Measurements from ENCODE around the gene PCLO. TPM values are rescaled to one million over a fixed set of nuclear protein-coding genes. Genes with fewer than 3 reads are reported as not detected.

The PCLO gene
- total and polyA plus RNA-seq, 2 of the 8 experiments (the other 6 are each of a cell fraction or from before 2014, with no cell fraction given): 1.5 to 3.2 TPM

- no peak overlapping the region for H3K27ac ChIP-seq (ENCODE audit: low read depth, low read length)
- no peaks in the 10 kb centered on the region for H3K23me2 ChIP-seq (ENCODE audit: low read depth, low read length)
- CTCF ChIA-PET (ENCODE audit: partially characterized antibody): interaction anchor here (0.9 kb wide), 1 partner anchor 49 kb away, joined by 3 read pairs; no protein-coding TSS in a partner anchor
- H3K79me2 ChIP-seq (ENCODE audit: control insufficient read depth in 1 of 2, insufficient read depth in 2 of 2, low read length in 2 of 2): no peaks in the 10 kb centered on the region
- no peaks in the 10 kb centered on the region for H3K79me1 ChIP-seq (ENCODE audit: low read depth, low read length)
- no peak overlapping the region for H2AFZ ChIP-seq (ENCODE audit: low read length)
- no peak for DNase-seq (ENCODE audit: low read depth in 1 of 2, low spot score in 2 of 2)
- H3K56ac ChIP-seq (replicated peaks; ENCODE audit: insufficient read length, low read depth, low read length): no peak overlapping the region
- H3K4me1 ChIP-seq (replicated peaks in 1 of 4; ENCODE audit: control insufficient read depth in 3 of 4, insufficient read depth in 4 of 4, low read length in 3 of 4): no peaks in the 10 kb centered on the region
- POLR2A ChIA-PET (ENCODE audit: partially characterized antibody): no interaction called here
- no peak overlapping the region for H3K9ac ChIP-seq (replicated peaks in 1 of 4; ENCODE audit: extremely low read depth in 1 of 4, low read depth in 3 of 4, low read length in 3 of 4)
- H2BK20ac ChIP-seq (ENCODE audit: low read length): no peak overlapping the region
- no peak overlapping the region for H2BK120ac ChIP-seq (replicated peaks; ENCODE audit: low read depth, low read length)
- WGBS, 2 experiments (ENCODE audit: extremely low coverage in 1 of 2, insufficient coverage in 1 of 2, insufficient read length in 1 of 2, insufficient replicate concordance in 2 of 2, low coverage in 1 of 2, low lambda C conversion rate in 2 of 2, missing lambda C conversion rate in 1 of 2): 85% methylated on average over 5 of the region's 5 CpGs; no CpG with 5 or more reads in 1 of the 2 experiments
- no peak overlapping the region for H4K8ac ChIP-seq (ENCODE audit: extremely low read depth, insufficient read depth, low read length)
- H2BK15ac ChIP-seq (ENCODE audit: low read length): no peak overlapping the region
- FAIRE-seq: no peak
- H3K4me3 ChIP-seq (ENCODE audit: extremely low read depth in 1 of 4, insufficient read depth in 2 of 4, low read depth in 3 of 4, low read length in 4 of 4): no peak overlapping the region
- no peak overlapping the region for H3K23ac ChIP-seq (ENCODE audit: insufficient read length)
- H4K91ac ChIP-seq (replicated peaks; ENCODE audit: insufficient read length, low read length): no peak overlapping the region
- H2BK12ac ChIP-seq (ENCODE audit: low read depth, low read length): no peak overlapping the region
- no peak overlapping the region for H3K14ac ChIP-seq (ENCODE audit: insufficient read length)
- no peaks in the 10 kb centered on the region for H3K27me3 ChIP-seq (replicated peaks in 1 of 4; ENCODE audit: control insufficient read depth in 3 of 4, extremely low read depth in 1 of 4, insufficient read depth in 3 of 4, low read length in 3 of 4)
- H3K9me3 ChIP-seq (ENCODE audit: insufficient read depth in 2 of 2, low read depth in 1 of 2, low read length in 1 of 2): no peaks in the 10 kb centered on the region
- no peaks in the 10 kb centered on the region; a peak in 1 of 8 replicates for H3K36me3 ChIP-seq (ENCODE audit: control insufficient read depth in 2 of 4, insufficient read depth in 4 of 4, low read length in 3 of 4)
- no peak overlapping the region for H2BK5ac ChIP-seq (ENCODE audit: low read depth, low read length)
- H3K18ac ChIP-seq (ENCODE audit: extremely low read depth, low read length): no peak overlapping the region
- H3K4me2 ChIP-seq (ENCODE audit: insufficient read depth in 1 of 2, low read depth in 2 of 2, low read length in 2 of 2): no peak overlapping the region
- no peak overlapping the region for H3K4ac ChIP-seq (replicated peaks; ENCODE audit: insufficient read length, low read depth, low read length)
- no peaks in the 10 kb centered on the region for H4K20me1 ChIP-seq (replicated peaks in 1 of 2; ENCODE audit: control insufficient read depth in 1 of 2, insufficient read depth in 2 of 2, low read length in 2 of 2)
- H4K5ac ChIP-seq (ENCODE audit: insufficient read length, low read depth, low read length): no peak overlapping the region
- H2AK5ac ChIP-seq (ENCODE audit: low read depth, low read length): no peak overlapping the region
- TF ChIP-seq EZH2 (IDR thresholded peaks at IDR 0.05; ENCODE audit: low read depth, low read length, severe bottlenecking): no peak
- no peak for TF ChIP-seq CBX8 (IDR thresholded peaks at IDR 0.05; ENCODE audit: borderline replicate concordance, low read depth, low read length)
- no peak for TF ChIP-seq BRCA1 (IDR thresholded peaks at IDR 0.05; ENCODE audit: low read depth, low read length)
- TF ChIP-seq ZNF274 (IDR thresholded peaks at IDR 0.05; ENCODE audit: borderline replicate concordance, extremely low read depth, low read length): no peak
- TF ChIP-seq JUN (IDR thresholded peaks at IDR 0.05; ENCODE audit: low read depth, low read length): no peak
- no peak for TF ChIP-seq RFX5 (IDR thresholded peaks at IDR 0.05; ENCODE audit: borderline replicate concordance, low read depth, low read length)
- no peak for TF ChIP-seq SP2 (IDR thresholded peaks at IDR 0.05; ENCODE audit: low read length)
- TF ChIP-seq TBP (IDR thresholded peaks at IDR 0.05; ENCODE audit: low read depth, low read length): no peak
- TF ChIP-seq SUZ12 (IDR thresholded peaks at IDR 0.05; ENCODE audit: low read length): no peak
- no peak for TF ChIP-seq POLR2A (IDR thresholded peaks at IDR 0.05; ENCODE audit: control extremely low read depth in 1 of 2, low read depth in 2 of 2, low read length in 2 of 2)
- TF ChIP-seq POU5F1 (IDR thresholded peaks at IDR 0.05; ENCODE audit: low read depth, low read length): no peak
These were observed 372.6 kb downstream of the PCLO start for GRCh38 chr7:82789883-82790609.
